OCI-LY7 (cell line): Measurements from ENCODE around the gene RNF157. TPM values are rescaled to one million over a fixed set of nuclear protein-coding genes. Genes with fewer than 3 reads are reported as not detected.

ENCODE experiments used
- BruUV-seq: library from RNA; stranded (reverse); fragments of 400-500 nt; replicated peaks from 2 replicates; lab custom pipeline; 2021; lab: Mats Ljungman, UMichigan
- CTCF ChIA-PET: fragments of 300-600 bp; sonication (Branson Sonifier 250); formaldehyde crosslinking; loops from one replicate; lab custom pipeline; 2022; ENCODE audit warnings: antibody characterized with exemption; ENCODE audit not compliant: unreplicated experiment; lab: Charles Lee
- POLR2A ChIA-PET: fragments of 300-600 bp; sonication (Branson Sonifier 250); formaldehyde crosslinking; loops from one replicate; lab custom pipeline; 2022; ENCODE audit warnings: antibody characterized with exemption; lab: Charles Lee
- DNase-seq: peaks from one replicate; pipeline ENCODE4 v3.0.0-alpha.2; 2015; ENCODE audit warnings: low spot score
- H2AFZ ChIP-seq: fragments of 200-600 bp; sonication (generic), shearing (Covaris generic); 2 replicates; pipeline ENCODE4 v1.6.1; 2014; ENCODE audit warnings: mild to moderate bottlenecking, antibody characterized with exemption, low read length, moderate library complexity
- H3K27ac ChIP-seq: fragments of 200-600 bp; sonication (generic); 2 replicates; pipeline ENCODE4 v1.5.1; 2014; ENCODE audit warnings: mixed run types, low read depth, mild to moderate bottlenecking, moderate library complexity, low read length, inconsistent platforms; ENCODE audit not compliant: poor library complexity, severe bottlenecking
- H3K36me3 ChIP-seq: fragments of 200-600 bp; sonication (generic); 2 replicates; pipeline ENCODE4 v1.6.1; 2014; ENCODE audit warnings: mild to moderate bottlenecking, antibody characterized with exemption, low read length, moderate library complexity, mixed read lengths; ENCODE audit not compliant: insufficient read depth
- H3K4me1 ChIP-seq: fragments of 200-600 bp; sonication (generic); 2 replicates; pipeline ENCODE4 v1.5.1; 2014; ENCODE audit warnings: mild to moderate bottlenecking, low read length; ENCODE audit not compliant: insufficient read depth, poor library complexity, severe bottlenecking
- H3K4me2 ChIP-seq: fragments of 200-600 bp; sonication (generic); 2 replicates; pipeline ENCODE4 v1.6.1; 2014; ENCODE audit warnings: mild to moderate bottlenecking, low read length
- H3K4me3 ChIP-seq: fragments of 200-600 bp; sonication (generic); 2 replicates; pipeline ENCODE4 v1.5.1; 2014; ENCODE audit warnings: mild to moderate bottlenecking, low read depth, low read length; ENCODE audit not compliant: poor library complexity, severe bottlenecking
- H3K79me2 ChIP-seq: fragments of 200-600 bp; sonication (generic); 2 replicates; pipeline ENCODE4 v1.6.1; 2016; ENCODE audit warnings: low read depth, mild to moderate bottlenecking, low read length, moderate library complexity, mixed read lengths; ENCODE audit not compliant: insufficient read depth
- H3K9me2 ChIP-seq: fragments of 200-600 bp; sonication (generic); 2 replicates; pipeline ENCODE4 v1.6.1; 2016; ENCODE audit warnings: mild to moderate bottlenecking, low read length, mixed read lengths; ENCODE audit not compliant: insufficient read depth
- H3K9me3 ChIP-seq: fragments of 200-600 bp; sonication (generic); 2 replicates; pipeline ENCODE4 v1.6.1; 2014; ENCODE audit warnings: mild to moderate bottlenecking, mixed run types, low read length, mixed read lengths
- H4K20me1 ChIP-seq: fragments of 200-600 bp; sonication (generic); 2 replicates; pipeline ENCODE4 v1.6.1; 2014; ENCODE audit warnings: mild to moderate bottlenecking, antibody characterized with exemption, low read length, moderate library complexity, mixed read lengths; ENCODE audit not compliant: insufficient read depth
- EZH2phosphoT487 ChIP-seq: fragments of 200-600 bp; sonication (generic); IDR thresholded peaks from 2 replicates; pipeline ENCODE4 v1.6.1; 2018; ENCODE audit warnings: low read depth, borderline replicate concordance, mild to moderate bottlenecking, mixed run types, antibody characterized with exemption, low read length, moderate library complexity, mixed read lengths
- intact Hi-C: fragments of 100-400 bp; cut with micrococcal nuclease; formaldehyde crosslinking; loops from one replicate; pipeline ENCODE4 v1.10.0; 2022; ENCODE audit not compliant: unreplicated experiment
- total RNA-seq, 2 experiments: library from RNA; depleted of rRNA in 1 of 2; stranded (reverse); fragments of >200 nt in 1 of 2; shearing (Covaris generic) in 1 of 2; gene quantifications; 2 replicates each; pipeline ENCODE4 v1.2.3, GENCODE V29; 2014 to 2022
- TF ChIP-seq, protein P1 (sequence below): fragments of 200-600 bp; sonication (generic); conservative IDR thresholded peaks from 2 replicates; pipeline ENCODE4 v1.5.1; 2014; ENCODE audit warnings: mild to moderate bottlenecking, antibody characterized with exemption, low read length, moderate library complexity, mixed read lengths

Gene RNF157
- total RNA-seq, 2 experiments from 2014 or later = 0.28 to 1.3 TPM

DNA sequence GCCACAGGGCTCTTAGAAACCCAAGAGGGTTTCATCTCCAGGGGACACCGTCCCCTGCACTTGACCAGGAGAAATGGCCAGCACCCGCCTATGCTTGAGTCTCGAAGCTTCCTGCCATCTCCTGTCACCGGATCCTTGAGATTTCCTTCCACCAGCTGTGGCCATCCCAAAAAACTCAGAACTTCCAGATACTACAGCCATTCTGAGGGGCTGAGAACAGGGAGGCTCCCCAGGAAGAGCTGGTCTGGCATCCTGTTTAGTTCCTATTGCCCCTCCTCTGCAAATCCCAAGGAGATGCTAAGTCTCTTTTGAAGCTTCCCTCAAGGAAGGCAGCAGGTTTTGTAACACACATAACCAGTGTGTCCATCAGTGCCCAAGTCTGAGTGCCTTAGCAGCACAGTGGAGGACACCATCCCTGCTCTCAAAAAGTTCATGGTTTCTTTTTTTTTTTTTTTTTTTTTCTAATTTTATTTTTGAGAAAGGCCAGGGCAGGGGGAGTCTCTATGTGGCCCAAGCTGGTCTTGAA lies 26.8 kb upstream of the RNF157 start:
- H3K9me2 ChIP-seq = no peaks in the 10 kb centered on the region
- ChIA-PET CTCF (interaction anchor here (0.6 to 1.4 kb wide), 2 partner anchors 13 to 392 kb away, joined by 3 to 4 read pairs; no protein-coding TSS in a partner anchor), POLR2A (interaction anchor here (0.6 to 2.1 kb wide), 9 partner anchors 9 to 156 kb away, joined by 3 to 13 read pairs (median 6); no protein-coding TSS in a partner anchor)
- no peaks in the 10 kb centered on the region for H4K20me1 ChIP-seq
- peaks cover 44% of the 10 kb centered on the region for H3K79me2 ChIP-seq
- peaks cover 83% of the 10 kb centered on the region for H3K4me1 ChIP-seq
- no TSS peak for BruUV-seq
- H2AFZ ChIP-seq = no peak overlapping the region
- no peaks in the 10 kb centered on the region for H3K9me3 ChIP-seq
- peaks cover 26% of the 10 kb centered on the region for H3K36me3 ChIP-seq
- peak overlapping the region; percentile 89 for H3K4me3 ChIP-seq
- DNase-seq = no peak
- intact Hi-C loops = loop anchor here (5.0 to 10.0 kb wide), 7 partner anchors 228 to 1198 kb away; partner anchors contain the start of genes JMJD6, METTL23, MRPL38 and RECQL5
- TF ChIP-seq, protein P1, sequence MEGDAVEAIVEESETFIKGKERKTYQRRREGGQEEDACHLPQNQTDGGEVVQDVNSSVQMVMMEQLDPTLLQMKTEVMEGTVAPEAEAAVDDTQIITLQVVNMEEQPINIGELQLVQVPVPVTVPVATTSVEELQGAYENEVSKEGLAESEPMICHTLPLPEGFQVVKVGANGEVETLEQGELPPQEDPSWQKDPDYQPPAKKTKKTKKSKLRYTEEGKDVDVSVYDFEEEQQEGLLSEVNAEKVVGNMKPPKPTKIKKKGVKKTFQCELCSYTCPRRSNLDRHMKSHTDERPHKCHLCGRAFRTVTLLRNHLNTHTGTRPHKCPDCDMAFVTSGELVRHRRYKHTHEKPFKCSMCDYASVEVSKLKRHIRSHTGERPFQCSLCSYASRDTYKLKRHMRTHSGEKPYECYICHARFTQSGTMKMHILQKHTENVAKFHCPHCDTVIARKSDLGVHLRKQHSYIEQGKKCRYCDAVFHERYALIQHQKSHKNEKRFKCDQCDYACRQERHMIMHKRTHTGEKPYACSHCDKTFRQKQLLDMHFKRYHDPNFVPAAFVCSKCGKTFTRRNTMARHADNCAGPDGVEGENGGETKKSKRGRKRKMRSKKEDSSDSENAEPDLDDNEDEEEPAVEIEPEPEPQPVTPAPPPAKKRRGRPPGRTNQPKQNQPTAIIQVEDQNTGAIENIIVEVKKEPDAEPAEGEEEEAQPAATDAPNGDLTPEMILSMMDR = no peak
- TF ChIP-seq EZH2phosphoT487 = no peak
- H3K4me2 ChIP-seq = peak overlapping the region; percentile 87
- H3K27ac ChIP-seq = peak overlapping the region; percentile 85

DNA sequence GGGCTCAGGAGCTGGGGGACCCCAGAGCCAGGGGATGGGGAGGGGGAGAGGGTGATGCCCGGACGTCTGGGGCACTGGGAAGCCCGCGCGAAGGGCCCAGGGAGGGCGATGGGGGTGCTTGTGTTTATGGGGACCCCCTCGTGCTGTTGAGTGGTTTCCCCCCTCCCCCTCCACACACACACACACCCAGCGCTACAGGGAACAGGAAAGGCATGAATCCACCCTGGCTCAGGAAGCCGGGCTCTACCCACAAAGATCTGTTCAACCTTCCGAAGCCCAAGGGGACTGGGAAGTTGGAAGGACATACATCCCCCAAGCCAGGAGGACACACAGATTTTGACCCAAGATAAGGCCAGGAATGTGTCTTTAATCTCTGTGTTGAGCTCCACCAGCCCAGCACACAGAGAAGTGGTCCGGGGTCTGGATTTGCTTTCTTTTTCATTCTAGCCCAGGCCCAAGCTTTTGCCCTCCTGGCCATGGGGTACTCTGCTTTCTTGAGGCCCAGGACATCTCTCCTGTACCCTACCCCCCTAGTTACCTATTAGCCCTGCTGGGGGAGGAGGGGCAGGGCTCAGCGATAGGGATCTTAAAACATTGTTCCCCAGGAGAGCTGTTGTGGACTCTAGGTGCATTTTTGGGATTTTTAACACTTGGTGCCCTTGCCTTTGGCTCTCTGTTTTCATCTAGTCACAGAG lies 26.1 kb upstream of the RNF157 start:
- intact Hi-C loops = loop anchor here (5.0 to 10.0 kb wide), 7 partner anchors 228 to 1198 kb away; partner anchors contain the start of genes JMJD6, METTL23, MRPL38 and RECQL5
- peak; percentile 36 for DNase-seq
- peak overlapping the region; percentile 89 for H3K4me3 ChIP-seq
- no TSS peak for BruUV-seq
- H3K36me3 ChIP-seq = peaks cover 26% of the 10 kb centered on the region
- peak overlapping the region; percentile 87 for H3K4me2 ChIP-seq
- H3K27ac ChIP-seq = peak overlapping the region; percentile 85
- peaks cover 83% of the 10 kb centered on the region for H3K4me1 ChIP-seq
- ChIA-PET POLR2A (interaction anchor here (1.1 to 1.7 kb wide), 4 partner anchors 8 to 157 kb away, joined by 3 to 7 read pairs (median 5); no protein-coding TSS in a partner anchor), CTCF (interaction anchor here (0.6 kb wide), 1 partner anchor 391 kb away, joined by 3 read pairs; no protein-coding TSS in a partner anchor)
- H3K79me2 ChIP-seq = peaks cover 44% of the 10 kb centered on the region
- no peaks in the 10 kb centered on the region for H3K9me2 ChIP-seq
- no peak for TF ChIP-seq EZH2phosphoT487
- TF ChIP-seq, protein P1 = no peak
- H2AFZ ChIP-seq = no peak overlapping the region
- H4K20me1 ChIP-seq = no peaks in the 10 kb centered on the region
- no peaks in the 10 kb centered on the region for H3K9me3 ChIP-seq
